IMR-90 (cell line): ENCODE data around the gene CENPP. TPM values are rescaled to one million over a fixed set of nuclear protein-coding genes. Genes with fewer than 3 reads are reported as not detected.

ENCODE experiments used
- ATAC-seq: fragments of 200-7000 bp; cut with Tn5 transposase; 2 replicates; pipeline ENCODE4 v1.9.1; 2020; ENCODE audit warnings: low read depth, mild to moderate bottlenecking, moderate library complexity
- BruUV-seq: library from RNA; stranded (reverse); fragments of 400-500 nt; replicated peaks from 2 replicates; lab custom pipeline; 2021; lab: Mats Ljungman, UMichigan
- CTCF ChIA-PET: fragments of 300-600 bp; formaldehyde crosslinking; extraction: SDS; loops from one replicate; lab custom pipeline; 2021; ENCODE audit warnings: antibody characterized with exemption; lab: Yijun Ruan, JAX
- POLR2A ChIA-PET: fragments of 300-600 bp; sonication (Branson Sonifier 250); formaldehyde crosslinking; loops from one replicate; lab custom pipeline; 2022; ENCODE audit warnings: antibody characterized with exemption; ENCODE audit not compliant: unreplicated experiment; lab: Charles Lee
- DNase-seq: peaks from one replicate; pipeline ENCODE4 v3.0.0; 2013
- H2AFZ ChIP-seq: replicated peaks from 2 replicates; pipeline ENCODE3; 2013; ENCODE audit warnings: low read length, mild to moderate bottlenecking; ENCODE audit not compliant: poor library complexity
- H2AK5ac ChIP-seq: 2 replicates; pipeline ENCODE4 v1.6.1; 2013; ENCODE audit warnings: low read depth, low read length, inconsistent platforms
- H2AK9ac ChIP-seq: replicated peaks from 2 replicates; pipeline ENCODE3; 2013; ENCODE audit warnings: mild to moderate bottlenecking, low read depth, low read length, moderate library complexity; ENCODE audit not compliant: poor library complexity
- H2BK120ac ChIP-seq: 2 replicates; pipeline ENCODE4 v1.6.1; 2013; ENCODE audit warnings: low read depth, low read length, inconsistent platforms
- H2BK15ac ChIP-seq: 3 replicates; pipeline ENCODE4 v1.6.1; 2013; ENCODE audit warnings: low read depth, low read length, inconsistent platforms
- H2BK20ac ChIP-seq: 2 replicates; pipeline ENCODE4 v1.6.1; 2013; ENCODE audit warnings: low read depth, mild to moderate bottlenecking, inconsistent platforms, low read length, moderate library complexity
- H2BK5ac ChIP-seq: 2 replicates; pipeline ENCODE4 v1.6.1; 2013; ENCODE audit warnings: mild to moderate bottlenecking, low read depth, low read length, inconsistent platforms; ENCODE audit not compliant: poor library complexity, severe bottlenecking
- H3K14ac ChIP-seq: replicated peaks from 2 replicates; pipeline ENCODE4 v1.6.1; 2013; ENCODE audit warnings: low read depth, low read length, inconsistent platforms
- H3K18ac ChIP-seq: 2 replicates; pipeline ENCODE4 v1.6.1; 2013; ENCODE audit warnings: low read depth, low read length, control low read depth
- H3K23ac ChIP-seq: 2 replicates; pipeline ENCODE4 v1.6.1; 2013; ENCODE audit warnings: low read depth, low read length, inconsistent platforms
- H3K27ac ChIP-seq: 2 replicates; pipeline ENCODE4 v1.5.1; 2013; ENCODE audit warnings: mild to moderate bottlenecking, control low read depth, low read length; ENCODE audit not compliant: insufficient read depth
- H3K27me3 ChIP-seq: 2 replicates; pipeline ENCODE4 v1.6.1; 2013; ENCODE audit warnings: low read length; ENCODE audit not compliant: control insufficient read depth, insufficient read depth
- H3K36me3 ChIP-seq: 2 replicates; pipeline ENCODE4 v1.6.1; 2013; ENCODE audit warnings: low read length, mixed read lengths; ENCODE audit not compliant: control insufficient read depth, insufficient read depth
- H3K4ac ChIP-seq: 2 replicates; pipeline ENCODE4 v1.6.1; 2013; ENCODE audit warnings: low read depth, low read length, inconsistent platforms
- H3K4me1 ChIP-seq: 2 replicates; pipeline ENCODE4 v1.6.1; 2013; ENCODE audit warnings: low read length, mixed read lengths; ENCODE audit not compliant: control insufficient read depth, insufficient read depth
- H3K4me2 ChIP-seq: 2 replicates; pipeline ENCODE4 v1.6.1; 2013; ENCODE audit warnings: low read depth, mild to moderate bottlenecking, control low read depth, low read length, moderate library complexity
- H3K4me3 ChIP-seq: 2 replicates; pipeline ENCODE4 v1.5.1; 2013; ENCODE audit warnings: low read depth, mild to moderate bottlenecking, control low read depth, low read length, moderate library complexity; ENCODE audit not compliant: insufficient read depth
- H3K56ac ChIP-seq: 2 replicates; pipeline ENCODE4 v1.6.1; 2013; ENCODE audit warnings: low read length, inconsistent platforms; ENCODE audit not compliant: insufficient read depth; ENCODE audit errors: extremely low read depth
- H3K79me1 ChIP-seq, 2 experiments: 2 replicates each; pipeline ENCODE4 v1.6.1; 2013; ENCODE audit warnings: low read length in 2 of 2, inconsistent platforms in 1 of 2, low read depth in 1 of 2
- H3K9ac ChIP-seq: 2 replicates; pipeline ENCODE4 v1.6.1; 2013; ENCODE audit warnings: low read depth, low read length, control low read depth
- H3K9me1 ChIP-seq: 2 replicates; pipeline ENCODE4 v1.6.1; 2013; ENCODE audit warnings: low read length, inconsistent platforms; ENCODE audit not compliant: insufficient read depth
- H3K9me3 ChIP-seq: 2 replicates; pipeline ENCODE4 v1.6.1; 2013; ENCODE audit warnings: low read length; ENCODE audit not compliant: control insufficient read depth, insufficient read depth
- H4K20me1 ChIP-seq: 2 replicates; pipeline ENCODE4 v1.6.1; 2013; ENCODE audit warnings: low read length, inconsistent platforms; ENCODE audit not compliant: insufficient read depth
- H4K5ac ChIP-seq: 2 replicates; pipeline ENCODE4 v1.6.1; 2013; ENCODE audit warnings: mild to moderate bottlenecking, low read depth, low read length, control low read depth
- H4K8ac ChIP-seq, 2 experiments: 2 replicates each; pipeline ENCODE4 v1.6.1; 2013; ENCODE audit warnings: low read depth in 2 of 2, low read length in 2 of 2, control low read depth in 1 of 2, inconsistent platforms in 1 of 2
- H4K91ac ChIP-seq: 2 replicates; pipeline ENCODE4 v1.6.1; 2013; ENCODE audit warnings: low read depth, low read length, inconsistent platforms; ENCODE audit not compliant: insufficient read depth
- BHLHE40 ChIP-seq: fragments of 150-350 bp; IDR thresholded peaks from 2 replicates; pipeline ENCODE4 v1.6.1; 2016; ENCODE audit warnings: mild to moderate bottlenecking, low read depth, low read length
- CEBPB ChIP-seq: IDR thresholded peaks from 2 replicates; pipeline ENCODE4 v1.6.1; 2012; ENCODE audit warnings: low read depth, low read length, improper control_type of control experiment
- CHD1 ChIP-seq: IDR thresholded peaks from 2 replicates; pipeline ENCODE4 v1.6.1; 2012; ENCODE audit warnings: low read depth, low read length, improper control_type of control experiment
- CTCF ChIP-seq: conservative IDR thresholded peaks from 2 replicates; pipeline ENCODE4 v1.5.1; 2012; ENCODE audit warnings: mild to moderate bottlenecking, low read depth, low read length, improper control_type of control experiment
- NFE2L2 ChIP-seq: fragments of 150-350 bp; IDR thresholded peaks from 2 replicates; pipeline ENCODE4 v1.6.1; 2016; ENCODE audit warnings: low read depth, mild to moderate bottlenecking, low read length
- POLR2A ChIP-seq: IDR thresholded peaks from 2 replicates; pipeline ENCODE4 v1.6.1; 2012; ENCODE audit warnings: mild to moderate bottlenecking, low read depth, low read length
- RAD21 ChIP-seq: IDR thresholded peaks from 2 replicates; pipeline ENCODE4 v1.6.1; 2012; ENCODE audit warnings: low read length, improper control_type of control experiment
- RCOR1 ChIP-seq: IDR thresholded peaks from 2 replicates; pipeline ENCODE4 v1.6.1; 2012; ENCODE audit warnings: mild to moderate bottlenecking, low read length, improper control_type of control experiment; ENCODE audit not compliant: insufficient replicate concordance
- SMC3 ChIP-seq: fragments of 150-350 bp; IDR thresholded peaks from 2 replicates; pipeline ENCODE4 v1.6.1; 2016; ENCODE audit warnings: low read depth, mild to moderate bottlenecking, antibody characterized with exemption, low read length, moderate library complexity
- USF2 ChIP-seq: fragments of 150-350 bp; IDR thresholded peaks from 2 replicates; pipeline ENCODE4 v1.6.1; 2017; ENCODE audit warnings: mild to moderate bottlenecking, antibody characterized with exemption, low read length, low read depth
- WGBS, 2 experiments: methylation state at CpG; one replicate each; pipeline versions ENCODE4 v1.1.5 to v1.1.7; 2013; ENCODE audit warnings: missing lambda C conversion rate in 2 of 2; ENCODE audit not compliant: insufficient read length in 1 of 2; ENCODE audit errors: extremely low coverage in 2 of 2; 5-methylcytosine and 5-hydroxymethylcytosine counted together
- dilution Hi-C: fragments of 300-500 bp; cut with HindIII; formaldehyde crosslinking; loops from one replicate; pipeline ENCODE4 v1.14.3; 2018; ENCODE audit warnings: low sequenced_read_pairs; ENCODE audit not compliant: unreplicated experiment
- in situ Hi-C: fragments of 300-500 bp; cut with MboI; formaldehyde crosslinking; loops from 3 replicates; pipeline ENCODE4 v1.14.3; 2019; ENCODE audit warnings: low sequenced_read_pairs, inconsistent platforms, mixed read lengths
- intact Hi-C: fragments of 100-400 bp; cut with micrococcal nuclease; formaldehyde crosslinking; loops from 2 replicates; pipeline ENCODE4 v1.10.0; 2022
- polyA plus RNA-seq, 3 experiments: library from polyadenylated mRNA; depleted of rRNA; stranded (reverse); fragments of >200 nt; gene quantifications; 2 replicates each; pipeline ENCODE4 v1.2.3, GENCODE V29; 2012; ENCODE audit warnings: low replicate concordance in 1 of 3
- total RNA-seq: library from RNA; depleted of rRNA; stranded (reverse); fragments of >200 nt; gene quantifications from 2 replicates; pipeline ENCODE4 v1.2.3, GENCODE V29; 2012
- TF ChIP-seq, protein P1 (sequence below): fragments of 150-350 bp; IDR thresholded peaks from 2 replicates; pipeline ENCODE4 v1.6.1; 2016; ENCODE audit warnings: low read depth, mild to moderate bottlenecking, low read length, moderate library complexity, borderline replicate concordance

CENPP gene
- total and polyA plus RNA-seq, 2 of the 4 experiments (the other 2 are of a cell fraction): 1.4 to 2.0 TPM

DNA sequence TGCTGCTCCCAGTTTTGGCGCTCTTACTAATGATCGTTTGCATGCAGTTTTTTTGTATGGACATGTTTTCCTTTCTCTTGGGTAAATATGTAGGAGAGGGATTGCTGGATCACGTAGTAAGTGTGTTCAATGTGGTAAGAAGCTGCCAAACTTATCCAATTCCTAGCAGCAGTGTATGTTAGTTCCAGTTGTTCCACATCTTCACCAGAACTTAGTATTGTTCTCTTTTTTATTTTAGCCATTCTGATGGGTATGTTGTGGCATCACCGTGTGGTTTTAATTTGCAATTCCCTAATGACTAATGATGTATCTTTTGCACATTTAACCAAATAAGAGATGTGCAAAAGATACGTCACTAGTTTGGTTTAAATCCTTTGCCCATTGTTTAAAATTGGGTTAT is 278.2 kb downstream of the CENPP start:
- H4K91ac ChIP-seq: no peak overlapping the region
- H3K14ac ChIP-seq: no peak overlapping the region
- intact Hi-C loops (no loop called here), dilution Hi-C loops (no loop called here), in situ Hi-C loops (no loop called here)
- H3K56ac ChIP-seq: no peak overlapping the region
- no peak overlapping the region for H3K4me3 ChIP-seq
- no CpG with 5 or more reads among the region's 5 CpGs for WGBS, 2 experiments
- H3K18ac ChIP-seq: no peak overlapping the region
- H4K5ac ChIP-seq: no peak overlapping the region
- no peak for ATAC-seq
- H4K8ac ChIP-seq: no peak overlapping the region
- ChIA-PET POLR2A (no interaction called here), CTCF (no interaction called here)
- H3K9ac ChIP-seq: no peak overlapping the region
- no peak for TF ChIP-seq BHLHE40
- no peak for TF ChIP-seq RCOR1
- no peak for TF ChIP-seq CEBPB
- no peak for TF ChIP-seq RAD21
- TF ChIP-seq USF2: no peak
- TF ChIP-seq NFE2L2: no peak
- TF ChIP-seq POLR2A: no peak
- no peak for TF ChIP-seq SMC3
- TF ChIP-seq CHD1: no peak
- no peak for TF ChIP-seq CTCF
- TF ChIP-seq, protein P1, sequence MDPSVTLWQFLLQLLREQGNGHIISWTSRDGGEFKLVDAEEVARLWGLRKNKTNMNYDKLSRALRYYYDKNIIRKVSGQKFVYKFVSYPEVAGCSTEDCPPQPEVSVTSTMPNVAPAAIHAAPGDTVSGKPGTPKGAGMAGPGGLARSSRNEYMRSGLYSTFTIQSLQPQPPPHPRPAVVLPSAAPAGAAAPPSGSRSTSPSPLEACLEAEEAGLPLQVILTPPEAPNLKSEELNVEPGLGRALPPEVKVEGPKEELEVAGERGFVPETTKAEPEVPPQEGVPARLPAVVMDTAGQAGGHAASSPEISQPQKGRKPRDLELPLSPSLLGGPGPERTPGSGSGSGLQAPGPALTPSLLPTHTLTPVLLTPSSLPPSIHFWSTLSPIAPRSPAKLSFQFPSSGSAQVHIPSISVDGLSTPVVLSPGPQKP: no peak
- H3K36me3 ChIP-seq: no peaks in the 10 kb centered on the region
- no peak overlapping the region for H3K4ac ChIP-seq
- H3K27me3 ChIP-seq: no peaks in the 10 kb centered on the region
- H2AK5ac ChIP-seq: no peak overlapping the region
- no peak overlapping the region for H2BK15ac ChIP-seq
- H2BK5ac ChIP-seq: no peak overlapping the region
- H4K20me1 ChIP-seq: no peaks in the 10 kb centered on the region
- H3K9me1 ChIP-seq: peaks cover 22% of the 10 kb centered on the region
- no TSS peak for BruUV-seq
- H3K4me1 ChIP-seq: peaks cover 20% of the 10 kb centered on the region
- no peak overlapping the region for H2AK9ac ChIP-seq
- H3K9me3 ChIP-seq: no peaks in the 10 kb centered on the region; the same call in 1 of the 2 replicates
- no peak overlapping the region for H3K4me2 ChIP-seq
- no peak overlapping the region for H3K27ac ChIP-seq
- H3K79me1 ChIP-seq: 0 out of 4 replicates have a peak, but pooled peaks cover 0 to 6% of the 10 kb centered on the region in 2 experiments
- no peak overlapping the region for H2BK120ac ChIP-seq
- H2AFZ ChIP-seq: no peak overlapping the region
- DNase-seq: no peak
- no peak overlapping the region for H3K23ac ChIP-seq
- no peak overlapping the region for H2BK20ac ChIP-seq
